H1 (cell line): ENCODE data around the gene SH3PXD2A. TPM values are rescaled to one million over a fixed set of nuclear protein-coding genes. Genes with fewer than 3 reads are reported as not detected.
A peak's percentile ranks its signal among the peaks of the same experiment; 100 is the strongest.

Source experiments
- CTCF ChIA-PET: fragments of 300-600 bp; sonication (Branson Sonifier 250); formaldehyde crosslinking; loops from one replicate; lab custom pipeline; 2021; ENCODE audit not compliant: partially characterized antibody; lab: Charles Lee
- POLR2A ChIA-PET: fragments of 300-600 bp; sonication (Branson Sonifier 250); formaldehyde crosslinking; loops from one replicate; lab custom pipeline; 2021; ENCODE audit warnings: inconsistent platforms; ENCODE audit not compliant: partially characterized antibody; lab: Charles Lee
- DNase-seq, 2 experiments: peaks; one replicate each; pipeline versions ENCODE4 v3.0.0 to v3.0.0-alpha.2; 2010 to 2022; ENCODE audit warnings: low spot score in 2 of 2, low read depth in 1 of 2, mixed read lengths in 1 of 2
- FAIRE-seq: peaks from 2 replicates; lab custom pipeline; 2011; peaks lifted over from hg19 to GRCh38; lab: Jason Lieb, UNC
- H2AFZ ChIP-seq: 2 replicates; pipeline ENCODE4 v1.8.1; 2012; ENCODE audit warnings: low read length, inconsistent platforms
- H2AK5ac ChIP-seq: 2 replicates; pipeline ENCODE4 v1.6.1; 2013; ENCODE audit warnings: low read depth, low read length
- H2BK120ac ChIP-seq: replicated peaks from 2 replicates; pipeline ENCODE3; 2013; ENCODE audit warnings: low read depth, low read length, inconsistent platforms
- H2BK12ac ChIP-seq: 2 replicates; pipeline ENCODE4 v1.6.1; 2013; ENCODE audit warnings: low read depth, low read length
- H2BK15ac ChIP-seq: 2 replicates; pipeline ENCODE4 v1.6.1; 2013; ENCODE audit warnings: low read length
- H2BK20ac ChIP-seq: 2 replicates; pipeline ENCODE4 v1.6.1; 2013; ENCODE audit warnings: low read length
- H2BK5ac ChIP-seq: 2 replicates; pipeline ENCODE4 v1.6.1; 2013; ENCODE audit warnings: low read depth, low read length
- H3K14ac ChIP-seq: 2 replicates; pipeline ENCODE4 v1.6.1; 2013; ENCODE audit warnings: inconsistent platforms; ENCODE audit not compliant: insufficient read length
- H3K18ac ChIP-seq: 2 replicates; pipeline ENCODE4 v1.6.1; 2013; ENCODE audit warnings: low read length; ENCODE audit errors: extremely low read depth
- H3K23ac ChIP-seq: 2 replicates; pipeline ENCODE4 v1.6.1; 2013; ENCODE audit warnings: inconsistent platforms; ENCODE audit not compliant: insufficient read length
- H3K23me2 ChIP-seq: 2 replicates; pipeline ENCODE4 v1.6.1; 2013; ENCODE audit warnings: low read depth, low read length
- H3K27ac ChIP-seq: 2 replicates; pipeline ENCODE4 v1.6.1; 2011; ENCODE audit warnings: low read depth, low read length, inconsistent platforms
- H3K27me3 ChIP-seq, 4 experiments: replicated peaks in 1 of 4; 1 replicate in 1 of 4; 2 replicates in 3 of 4; pipeline versions ENCODE4 v1.6.1 to v1.8.1; 2011 to 2013; ENCODE audit warnings: low read length in 3 of 4, mild to moderate bottlenecking in 3 of 4, inconsistent platforms in 2 of 4, mixed read lengths in 2 of 4, moderate library complexity in 1 of 4; ENCODE audit not compliant: control insufficient read depth in 3 of 4, insufficient read depth in 3 of 4; ENCODE audit errors: extremely low read depth in 1 of 4
- H3K36me3 ChIP-seq, 4 experiments: 2 replicates each; pipeline versions ENCODE4 v1.6.1 to v1.8.1; 2011 to 2013; ENCODE audit warnings: mild to moderate bottlenecking in 4 of 4, low read length in 3 of 4, moderate library complexity in 2 of 4, control low read depth in 1 of 4, inconsistent platforms in 1 of 4; ENCODE audit not compliant: insufficient read depth in 4 of 4, control insufficient read depth in 2 of 4
- H3K4ac ChIP-seq: replicated peaks from 2 replicates; pipeline ENCODE3; 2013; ENCODE audit warnings: low read length, low read depth, mixed read lengths, inconsistent platforms; ENCODE audit not compliant: insufficient read length
- H3K4me1 ChIP-seq, 4 experiments: replicated peaks in 1 of 4; 1 replicate in 1 of 4; 2 replicates in 3 of 4; pipeline versions ENCODE4 v1.6.1 to v1.8.1; 2011 to 2013; ENCODE audit warnings: low read length in 3 of 4, inconsistent platforms in 2 of 4, mixed read lengths in 1 of 4; ENCODE audit not compliant: insufficient read depth in 4 of 4, control insufficient read depth in 3 of 4
- H3K4me2 ChIP-seq, 2 experiments: 2 replicates each; pipeline versions ENCODE4 v1.6.1 to v1.8.1; 2011 to 2013; ENCODE audit warnings: low read depth in 2 of 2, low read length in 2 of 2, control low read depth in 1 of 2, inconsistent platforms in 1 of 2, mild to moderate bottlenecking in 1 of 2; ENCODE audit not compliant: insufficient read depth in 1 of 2
- H3K4me3 ChIP-seq, 4 experiments: fragments of 200-600, 300-600 bp in 1 of 4; sonication (generic), shearing (Covaris generic), sonication (Bioruptor Twin) in 1 of 4; 2 replicates each; pipeline versions ENCODE4 v1.5.1 to v1.8.1; 2011 to 2016; ENCODE audit warnings: low read length in 4 of 4, low read depth in 3 of 4, control low read depth in 2 of 4, inconsistent platforms in 2 of 4, mild to moderate bottlenecking in 2 of 4, mixed read lengths in 1 of 4, moderate library complexity in 1 of 4; ENCODE audit not compliant: insufficient read depth in 2 of 4; ENCODE audit errors: extremely low read depth in 1 of 4
- H3K56ac ChIP-seq: replicated peaks from 2 replicates; pipeline ENCODE3; 2013; ENCODE audit warnings: low read depth, mild to moderate bottlenecking, mixed read lengths, low read length, inconsistent platforms; ENCODE audit not compliant: insufficient read length
- H3K79me1 ChIP-seq: 2 replicates; pipeline ENCODE4 v1.6.1; 2013; ENCODE audit warnings: low read depth, low read length, control low read depth
- H3K79me2 ChIP-seq, 2 experiments: 2 replicates each; pipeline versions ENCODE4 v1.6.1 to v1.8.1; 2012 to 2013; ENCODE audit warnings: low read length in 2 of 2, mild to moderate bottlenecking in 2 of 2, inconsistent platforms in 1 of 2; ENCODE audit not compliant: insufficient read depth in 2 of 2, control insufficient read depth in 1 of 2
- H3K9ac ChIP-seq, 4 experiments: replicated peaks in 1 of 4; 1 replicate in 1 of 4; 2 replicates in 3 of 4; pipeline versions ENCODE4 v1.6.1 to v1.8.1; 2011 to 2013; ENCODE audit warnings: low read depth in 3 of 4, low read length in 3 of 4, control low read depth in 2 of 4, mild to moderate bottlenecking in 2 of 4, moderate library complexity in 2 of 4, inconsistent platforms in 1 of 4; ENCODE audit errors: extremely low read depth in 1 of 4
- H3K9me3 ChIP-seq, 2 experiments: 2 replicates each; pipeline versions ENCODE4 v1.6.1 to v1.8.1; 2012 to 2013; ENCODE audit warnings: mild to moderate bottlenecking in 2 of 2, moderate library complexity in 2 of 2, control low read depth in 1 of 2, inconsistent platforms in 1 of 2, low read depth in 1 of 2, low read length in 1 of 2, mixed read lengths in 1 of 2; ENCODE audit not compliant: insufficient read depth in 2 of 2
- H4K20me1 ChIP-seq, 2 experiments: replicated peaks in 1 of 2; 2 replicates each; pipeline versions ENCODE3 to v1.8.1; 2011 to 2013; ENCODE audit warnings: inconsistent platforms in 2 of 2, low read length in 2 of 2, mild to moderate bottlenecking in 1 of 2; ENCODE audit not compliant: insufficient read depth in 2 of 2, control insufficient read depth in 1 of 2
- H4K5ac ChIP-seq: 2 replicates; pipeline ENCODE4 v1.6.1; 2013; ENCODE audit warnings: low read length, low read depth, mixed read lengths, inconsistent platforms; ENCODE audit not compliant: insufficient read length
- H4K8ac ChIP-seq: 2 replicates; pipeline ENCODE4 v1.8.0; 2013; ENCODE audit warnings: mild to moderate bottlenecking, moderate library complexity, low read length, inconsistent platforms; ENCODE audit not compliant: insufficient read depth; ENCODE audit errors: extremely low read depth
- H4K91ac ChIP-seq: replicated peaks from 2 replicates; pipeline ENCODE3; 2013; ENCODE audit warnings: low read length, mixed read lengths, inconsistent platforms; ENCODE audit not compliant: insufficient read length
- ASH2L ChIP-seq: fragments of 200-600, 300-600 bp; sonication (generic); IDR thresholded peaks from one replicate; pipeline ENCODE4 v1.7.1; 2017; ENCODE audit warnings: low read length
- BACH1 ChIP-seq: IDR thresholded peaks from 2 replicates; pipeline ENCODE4 v1.6.1; 2012; ENCODE audit warnings: low read length, improper control_type of control experiment
- CHD1 ChIP-seq: IDR thresholded peaks from 2 replicates; pipeline ENCODE4 v1.6.1; 2012; ENCODE audit warnings: low read depth, low read length, improper control_type of control experiment
- KDM4A ChIP-seq: IDR thresholded peaks from one replicate; pipeline ENCODE4 v1.7.1; 2012; ENCODE audit warnings: low read depth, mild to moderate bottlenecking, moderate library complexity, low read length, inconsistent platforms; ENCODE audit not compliant: severe bottlenecking
- KDM5A ChIP-seq: fragments of 200-600 bp; IDR thresholded peaks from 2 replicates; pipeline ENCODE4 v1.7.1; 2012; ENCODE audit warnings: mild to moderate bottlenecking, low read length, inconsistent platforms, mixed read lengths
- NANOG ChIP-seq: IDR thresholded peaks from 2 replicates; pipeline ENCODE4 v1.6.1; 2011; ENCODE audit warnings: low read length, low read depth, mild to moderate bottlenecking, inconsistent platforms; ENCODE audit not compliant: insufficient read depth, poor library complexity, severe bottlenecking
- POLR2A ChIP-seq, 2 experiments: IDR thresholded peaks; 1 replicate in 1 of 2; 2 replicates in 1 of 2; pipeline ENCODE4 v1.6.1; 2011; ENCODE audit warnings: low read depth in 2 of 2, low read length in 2 of 2, mild to moderate bottlenecking in 2 of 2; ENCODE audit errors: control extremely low read depth in 1 of 2
- RFX5 ChIP-seq: IDR thresholded peaks from 2 replicates; pipeline ENCODE4 v1.6.1; 2011; ENCODE audit warnings: low read depth, low read length, improper control_type of control experiment, borderline replicate concordance
- SIN3A ChIP-seq, 2 experiments: IDR thresholded peaks in 1 of 2; conservative IDR thresholded peaks in 1 of 2; 2 replicates each; pipeline ENCODE4 v1.6.1; 2011 to 2012; ENCODE audit warnings: low read length in 2 of 2, improper control_type of control experiment in 1 of 2, low read depth in 1 of 2, mild to moderate bottlenecking in 1 of 2
- SRF ChIP-seq: IDR thresholded peaks from 2 replicates; pipeline ENCODE4 v1.6.1; 2011; ENCODE audit warnings: mild to moderate bottlenecking, low read depth, low read length, moderate library complexity
- SUZ12 ChIP-seq: fragments of 200-600 bp; sonication (generic); IDR thresholded peaks from 2 replicates; pipeline ENCODE4 v1.6.1; 2012; ENCODE audit warnings: mild to moderate bottlenecking, inconsistent platforms, low read length, moderate library complexity, mixed read lengths
- ZNF274 ChIP-seq: IDR thresholded peaks from 2 replicates; pipeline ENCODE4 v1.7.0; 2012; ENCODE audit warnings: low read length, borderline replicate concordance; ENCODE audit errors: extremely low read depth
- WGBS, 2 experiments: shearing (Covaris generic) in 1 of 2; methylation state at CpG; one replicate each; pipeline versions ENCODE4 v1.1.6 to v1.1.7; 2013 to 2015; ENCODE audit warnings: low lambda C conversion rate in 2 of 2, mixed read lengths in 2 of 2, inconsistent platforms in 1 of 2, low coverage in 1 of 2, missing lambda C conversion rate in 1 of 2; ENCODE audit not compliant: insufficient replicate concordance in 2 of 2, insufficient coverage in 1 of 2, insufficient read length in 1 of 2; ENCODE audit errors: extremely low coverage in 1 of 2, missing lambda C conversion rate in 1 of 2; 5-methylcytosine and 5-hydroxymethylcytosine counted together
- polyA plus RNA-seq, 7 experiments: library from polyadenylated mRNA; depleted of rRNA in 3 of 7; stranded (reverse) in 5 of 7; unstranded in 2 of 7; fragments of >200 nt in 5 of 7; fragments of 200-250 nt in 2 of 7; gene quantifications; 1 replicate in 5 of 7; 2 replicates in 1 of 7; 4 replicates in 1 of 7; pipeline versions ENCODE4 v1.2.1 to v1.2.3, GENCODE V29; 2011 to 2013; ENCODE audit warnings: missing spikeins in 2 of 7, mixed read lengths in 2 of 7
- total RNA-seq: library from RNA; stranded (reverse); fragmentation: NEBNext Ultra II Directional; extraction: Animal tissue kit (Norgen Biotek cat#: 25700); gene quantifications from 2 replicates; pipeline ENCODE4 v1.2.1, GENCODE V29; 2021

Gene SH3PXD2A
- total and polyA plus RNA-seq, 2 of the 8 experiments (the other 6 are each of a cell fraction or from before 2014, with no cell fraction given): 5.4 to 16.3 TPM

- Histone ChIP-seq H3K18ac (peak overlapping the region; percentile 62; the same call in 1 of the 2 replicates), H2BK12ac (peak overlapping the region; percentile 97), H2BK15ac (peak overlapping the region; percentile 36), H4K5ac (no peak overlapping the region), H2AFZ (no peak overlapping the region), H3K36me3 (no peaks in the 10 kb centered on the region), H4K91ac (peak overlapping the region; percentile 77), H3K56ac (no peak overlapping the region), H3K23me2 (peaks cover 5% of the 10 kb centered on the region; the same call in 1 of the 2 replicates), H3K9ac (no peak overlapping the region), H3K27me3 (no peaks in the 10 kb centered on the region), H2AK5ac (peak overlapping the region; percentile 85), H3K4ac (peak overlapping the region; percentile 34), H4K20me1 (no peaks in the 10 kb centered on the region), H3K14ac (peak overlapping the region; percentile 24), H3K23ac (no peak overlapping the region), H2BK20ac (peak overlapping the region; percentile 0; the same call in 1 of the 2 replicates), H3K4me3 (no peak overlapping the region), H3K4me1 (peaks cover 21 to 37% (median 32%) of the 10 kb centered on the region in 4 experiments), H3K79me1 (no peaks in the 10 kb centered on the region), H3K9me3 (0 out of 4 replicates have a peak, but pooled peaks cover 0 to 5% of the 10 kb centered on the region in 2 experiments), H2BK5ac (peak overlapping the region; percentile 55; the same call in 1 of the 2 replicates), H3K27ac (no peak overlapping the region), H3K79me2 (no peaks in the 10 kb centered on the region), H4K8ac (no peak overlapping the region), H2BK120ac (no peak overlapping the region), H3K4me2 (no peak overlapping the region)
- TF ChIP-seq ZNF274 (no peak), ASH2L (no peak), BACH1 (no peak), SUZ12 (no peak), CHD1 (no peak), POLR2A (IDR thresholded peaks at IDR 0.05; ENCODE audit: control extremely low read depth in 1 of 2, low read depth in 2 of 2, low read length in 2 of 2) (no peak), NANOG (no peak), KDM5A (no peak), RFX5 (no peak), SRF (no peak), SIN3A (conservative IDR thresholded peaks at IDR 0.05 in 1 of 2, IDR thresholded peaks at IDR 0.05 in 1 of 2; ENCODE audit: low read depth in 1 of 2, low read length in 2 of 2) (no peak), KDM4A (no peak)
- DNase-seq: no peak
- ChIA-PET POLR2A (no interaction called here), CTCF (interaction anchor here (0.8 to 2.8 kb wide), 6 partner anchors 12 to 58 kb away, joined by 3 to 18 read pairs (median 6); partner anchors contain the start of gene SH3PXD2A)
- WGBS, 2 experiments: 76% methylated on average over 1 of the region's 1 CpG; no CpG with 5 or more reads in 1 of the 2 experiments
- FAIRE-seq: no peak
Observed at GRCh38 chr10:103836273-103836672, 19.1 kb downstream of the SH3PXD2A start.
